ENCODE data around the gene PRSS36.

GRCh38 chr16:31167315-31167714, 17.4 kb upstream of the PRSS36 start:
- TF ChIP-seq CTCF (IDR thresholded peaks at IDR 0.05; ENCODE audit: insufficient read depth, low read length): no peak
- TF ChIP-seq SPI1 (IDR thresholded peaks at IDR 0.05; ENCODE audit: borderline replicate concordance, low read depth): no peak

Data from HL-60 (cell line).